ENCODE measurements around the gene LY6G6C. TPM values are rescaled to one million over a fixed set of nuclear protein-coding genes. Genes with fewer than 3 reads are reported as not detected.

Gene LY6G6C
- total RNA-seq, 4 donors from 2014 or later: not detected

GRCh38 chr6:31734247-31734820, 12.8 kb upstream of the LY6G6C start:
- 28 to 30% methylated on average over 2 of the region's 2 CpGs for WGBS, 2 donors
- no peak for TF ChIP-seq POLR2A (IDR thresholded peaks at IDR 0.05)
- TF ChIP-seq, protein P1, sequence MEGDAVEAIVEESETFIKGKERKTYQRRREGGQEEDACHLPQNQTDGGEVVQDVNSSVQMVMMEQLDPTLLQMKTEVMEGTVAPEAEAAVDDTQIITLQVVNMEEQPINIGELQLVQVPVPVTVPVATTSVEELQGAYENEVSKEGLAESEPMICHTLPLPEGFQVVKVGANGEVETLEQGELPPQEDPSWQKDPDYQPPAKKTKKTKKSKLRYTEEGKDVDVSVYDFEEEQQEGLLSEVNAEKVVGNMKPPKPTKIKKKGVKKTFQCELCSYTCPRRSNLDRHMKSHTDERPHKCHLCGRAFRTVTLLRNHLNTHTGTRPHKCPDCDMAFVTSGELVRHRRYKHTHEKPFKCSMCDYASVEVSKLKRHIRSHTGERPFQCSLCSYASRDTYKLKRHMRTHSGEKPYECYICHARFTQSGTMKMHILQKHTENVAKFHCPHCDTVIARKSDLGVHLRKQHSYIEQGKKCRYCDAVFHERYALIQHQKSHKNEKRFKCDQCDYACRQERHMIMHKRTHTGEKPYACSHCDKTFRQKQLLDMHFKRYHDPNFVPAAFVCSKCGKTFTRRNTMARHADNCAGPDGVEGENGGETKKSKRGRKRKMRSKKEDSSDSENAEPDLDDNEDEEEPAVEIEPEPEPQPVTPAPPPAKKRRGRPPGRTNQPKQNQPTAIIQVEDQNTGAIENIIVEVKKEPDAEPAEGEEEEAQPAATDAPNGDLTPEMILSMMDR (IDR thresholded peaks at IDR 0.05): no peak
- intact Hi-C loops (cut with DNase I): loop anchor here (5.0 kb wide), 1 partner anchor 47 kb away; no protein-coding TSS in a partner anchor

GRCh38 chr6:31733734-31734133, 12.2 kb upstream of the LY6G6C start:
- H3K9me3 ChIP-seq: no peaks in the 10 kb centered on the region
- H3K27me3 ChIP-seq: no peaks in the 10 kb centered on the region
- peaks cover 23 to 42% of the 10 kb centered on the region in 2 donors for H3K4me1 ChIP-seq
- 89 to 92% methylated on average over 4 of the region's 4 CpGs for WGBS, 2 donors
- no peak for DNase-seq
- peak overlapping the region in 2 of 3 donors; percentile 82 to 90 for H3K27ac ChIP-seq
- peaks cover 33 to 38% of the 10 kb centered on the region in 2 donors for H3K36me3 ChIP-seq
- intact Hi-C loops (cut with DNase I): loop anchor here (5.0 kb wide), 1 partner anchor 46 kb away; no protein-coding TSS in a partner anchor
- TF ChIP-seq, protein P1 (IDR thresholded peaks at IDR 0.05): no peak
- no peak for TF ChIP-seq POLR2A (IDR thresholded peaks at IDR 0.05)
- no peak overlapping the region for H3K4me3 ChIP-seq (replicated peaks in 1 of 3)

More at GRCh38 chr6:31734247-31734820, 12.8 kb upstream of the LY6G6C start:
- Histone ChIP-seq H3K36me3 (peaks cover 33 to 38% of the 10 kb centered on the region in 2 donors), H3K27me3 (no peaks in the 10 kb centered on the region), H3K27ac (peak overlapping the region; percentile 82 to 91 (median 90)), H3K9me3 (no peaks in the 10 kb centered on the region), H3K4me3 (replicated peaks in 1 of 3) (peak overlapping the region in 1 of 3 donors; percentile 68), H3K4me1 (peaks cover 22 to 42% of the 10 kb centered on the region in 2 donors)
- DNase-seq: no peak

DNA sequence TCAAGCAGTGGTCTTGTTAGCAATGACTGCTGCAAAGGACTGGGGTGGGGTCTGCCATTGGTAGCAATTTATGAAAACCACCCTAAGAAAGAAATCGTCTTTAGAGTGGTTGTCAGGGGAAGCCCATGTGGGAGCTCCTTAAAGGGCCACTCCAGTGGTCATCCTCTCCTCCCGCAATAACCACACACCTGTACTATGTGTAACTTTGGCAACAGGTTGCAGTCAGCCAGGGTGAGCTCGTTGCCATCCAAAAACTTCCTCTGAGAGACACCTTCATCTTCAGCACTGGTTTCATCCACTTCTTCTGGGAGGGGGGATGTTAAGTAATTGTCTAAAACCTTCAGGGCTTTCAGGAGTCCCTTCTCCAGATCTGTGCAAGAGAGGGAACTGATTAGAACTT, 10.5 kb upstream of the LY6G6C start:
- Histone ChIP-seq H3K27me3 (no peaks in the 10 kb centered on the region), H3K4me1 (peaks cover 39 to 45% of the 10 kb centered on the region in 2 donors)
- DNase-seq: no peak

GRCh38 chr6:31730631-31731086, 9.1 kb upstream of the LY6G6C start:
- Histone ChIP-seq H3K4me3 (replicated peaks in 1 of 3) (no peak overlapping the region), H3K9me3 (no peaks in the 10 kb centered on the region), H3K27me3 (no peaks in the 10 kb centered on the region), H3K36me3 (peaks cover 33 to 42% of the 10 kb centered on the region in 2 donors), H3K27ac (peak overlapping the region; percentile 82 to 98 (median 93)), H3K4me1 (peaks cover 37 to 53% of the 10 kb centered on the region in 2 donors)
- no peak for DNase-seq
- TF ChIP-seq, protein P1 (IDR thresholded peaks at IDR 0.05): no peak
- TF ChIP-seq POLR2A (IDR thresholded peaks at IDR 0.05): no peak
- WGBS, 2 donors: 88 to 89% methylated on average over 11 of the region's 11 CpGs
- intact Hi-C loops (cut with DNase I): loop anchor here (5.0 kb wide), 1 partner anchor 43 kb away; no protein-coding TSS in a partner anchor

More for the DNA sequence above, 10.5 kb upstream of the LY6G6C start:
- intact Hi-C loops (cut with DNase I): loop anchor here (5.0 kb wide), 1 partner anchor 45 kb away; no protein-coding TSS in a partner anchor
- WGBS, 2 donors: 68 to 79% methylated on average over 3 of the region's 3 CpGs
- Histone ChIP-seq H3K4me3 (replicated peaks in 1 of 3) (no peak overlapping the region), H3K9me3 (no peaks in the 10 kb centered on the region), H3K36me3 (peaks cover 33 to 42% of the 10 kb centered on the region in 2 donors), H3K27ac (no peak overlapping the region)
- no peak for TF ChIP-seq POLR2A (IDR thresholded peaks at IDR 0.05)
- TF ChIP-seq, protein P1 (IDR thresholded peaks at IDR 0.05): no peak
